GM18907 (cell line): ENCODE results near the gene EPS8.

Experiments used
- ATAC-seq: cut with Tn5 transposase; IDR thresholded peaks from one replicate; pipeline ENCODE4 v1.9.1; 2021; ENCODE audit warnings: mild to moderate bottlenecking, moderate library complexity; ENCODE audit not compliant: unreplicated experiment

EPS8 gene

GRCh38 chr12:15575671-15576541 is 213.3 kb downstream of the EPS8 start:
- no peak for ATAC-seq

DNA sequence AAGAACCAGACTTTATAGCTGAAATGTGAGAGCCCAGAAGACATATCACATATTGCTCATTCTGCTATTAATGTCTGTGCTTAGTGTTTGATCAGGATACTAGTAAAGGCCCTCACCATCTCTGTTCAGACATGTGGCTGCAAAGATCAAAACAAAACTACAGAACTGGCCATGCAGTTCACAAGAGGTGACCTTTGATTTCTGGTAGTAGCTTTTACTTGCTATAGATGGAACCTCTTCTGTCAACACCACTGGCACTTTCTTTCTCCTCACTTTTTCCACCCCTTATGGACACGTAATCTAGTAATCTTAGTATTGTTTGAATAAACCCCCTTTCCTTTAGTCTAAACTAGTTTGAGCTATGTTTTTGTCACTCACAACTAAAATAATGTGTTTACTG is 214.8 kb downstream of the EPS8 start:
- no peak for ATAC-seq
